HepG2 (cell line): ENCODE data around the gene TULP4. TPM values are rescaled to one million over a fixed set of nuclear protein-coding genes. Genes with fewer than 3 reads are reported as not detected.
A peak's percentile ranks its signal among the peaks of the same experiment; 100 is the strongest.
"Not testable (repeated sequence)": the region's sequence is repeated elsewhere in the genome, so short reads cannot be mapped to it uniquely, and the experiment has no call there.

Experiments
- ATAC-seq: fragments of 200-7000 bp; cut with Tn5 transposase; 3 replicates; pipeline ENCODE4 v1.9.1; 2020; ENCODE audit warnings: mild to moderate bottlenecking, moderate library complexity
- BruUV-seq: library from RNA; stranded (reverse); fragments of 400-500 nt; replicated peaks from 2 replicates; lab custom pipeline; 2021; lab: Mats Ljungman, UMichigan
- CTCF ChIA-PET: fragments of 300-600 bp; formaldehyde crosslinking; extraction: SDS; loops from one replicate; lab custom pipeline; 2021; ENCODE audit warnings: low total read pairs, inconsistent platforms, low intra/inter-chr PET ratio; lab: Yijun Ruan, JAX
- POLR2A ChIA-PET: fragments of 350-600 bp; sonication (Branson Sonifier 250); formaldehyde crosslinking; loops from one replicate; lab custom pipeline; 2020; ENCODE audit warnings: antibody characterized with exemption, inconsistent platforms; lab: Yijun Ruan, JAX
- DNase-seq: peaks from one replicate; pipeline ENCODE4 v3.0.0-alpha.2; 2015; ENCODE audit warnings: low spot score
- FAIRE-seq: peaks from 3 replicates; lab custom pipeline; 2011; peaks lifted over from hg19 to GRCh38; lab: Jason Lieb, UNC
- H2AFZ ChIP-seq: one replicate; pipeline ENCODE4 v1.6.1; 2011; ENCODE audit warnings: low read length, inconsistent platforms
- H3K27ac ChIP-seq: fragments of 300-600 bp; 3 replicates; pipeline ENCODE4 v1.8.0; 2011; ENCODE audit warnings: mixed run types, mild to moderate bottlenecking, mixed read lengths, low read length, inconsistent platforms; ENCODE audit not compliant: insufficient read depth; ENCODE audit errors: extremely low read length
- H3K27me3 ChIP-seq, 2 experiments: fragments of 200-600 bp in 1 of 2; 2 replicates in 1 of 2; 3 replicates in 1 of 2; pipeline versions ENCODE4 v1.6.0 to v1.8.0; 2011; ENCODE audit warnings: low read length in 2 of 2, mild to moderate bottlenecking in 2 of 2, moderate library complexity in 2 of 2, inconsistent platforms in 1 of 2; ENCODE audit not compliant: insufficient read depth in 2 of 2, control insufficient read depth in 1 of 2
- H3K36me3 ChIP-seq, 2 experiments: fragments of 200-600 bp in 1 of 2; replicated peaks in 1 of 2; 2 replicates in 1 of 2; 3 replicates in 1 of 2; pipeline versions ENCODE4 v1.5.1 to v1.8.0; 2011; ENCODE audit warnings: low read length in 2 of 2, inconsistent platforms in 1 of 2; ENCODE audit not compliant: insufficient read depth in 2 of 2, control insufficient read depth in 1 of 2
- H3K4me1 ChIP-seq: 2 replicates; pipeline ENCODE4 v1.5.1; 2012; ENCODE audit warnings: low read length, inconsistent platforms; ENCODE audit not compliant: insufficient read depth
- H3K4me2 ChIP-seq: 2 replicates; pipeline ENCODE4 v1.6.0; 2011; ENCODE audit warnings: low read depth, low read length, inconsistent platforms
- H3K4me3 ChIP-seq, 3 experiments: fragments of 200-600 bp in 1 of 3; sonication (generic), shearing (Covaris generic) in 1 of 3; replicated peaks in 1 of 3; 2 replicates each; pipeline ENCODE4 v1.5.1; 2011 to 2016; ENCODE audit warnings: low read length in 3 of 3, inconsistent platforms in 2 of 3, low read depth in 2 of 3, mild to moderate bottlenecking in 2 of 3, control low read depth in 1 of 3, mixed read lengths in 1 of 3; ENCODE audit not compliant: insufficient read depth in 1 of 3
- H3K79me2 ChIP-seq: one replicate; pipeline ENCODE4 v1.6.1; 2011; ENCODE audit warnings: low read length, inconsistent platforms; ENCODE audit not compliant: insufficient read depth
- H3K9ac ChIP-seq: 2 replicates; pipeline ENCODE4 v1.6.0; 2011; ENCODE audit warnings: mild to moderate bottlenecking, low read depth, low read length, inconsistent platforms; ENCODE audit not compliant: insufficient read depth
- H3K9me3 ChIP-seq: 2 replicates; pipeline ENCODE4 v1.5.1; 2012; ENCODE audit warnings: mild to moderate bottlenecking, low read length
- H4K20me1 ChIP-seq: 2 replicates; pipeline ENCODE4 v1.6.0; 2011; ENCODE audit warnings: inconsistent platforms, mild to moderate bottlenecking, low read length, moderate library complexity; ENCODE audit not compliant: insufficient read depth
- CBX5 ChIP-seq: sonication (generic); formaldehyde crosslinking; IDR thresholded peaks from 2 replicates; pipeline ENCODE4 v1.4.0; 2020; ENCODE audit warnings: missing genetic modification reagents, borderline replicate concordance
- FOXA3 ChIP-seq: IDR thresholded peaks from 2 replicates; pipeline ENCODE4 v1.6.1; 2016; ENCODE audit warnings: missing genetic modification reagents, missing compliant biosample characterization
- FOXJ3 ChIP-seq: sonication (generic); formaldehyde crosslinking; IDR thresholded peaks from 2 replicates; pipeline ENCODE4 v1.4.0; 2020; ENCODE audit warnings: missing genetic modification reagents, mild to moderate bottlenecking, borderline replicate concordance
- FOXO1 ChIP-seq: sonication (generic); formaldehyde crosslinking; IDR thresholded peaks from 2 replicates; pipeline ENCODE4 v1.4.0; 2020; ENCODE audit warnings: missing genetic modification reagents
- MEIS2 ChIP-seq: sonication (generic); formaldehyde crosslinking; IDR thresholded peaks from 2 replicates; pipeline ENCODE4 v1.9.0; 2021; ENCODE audit warnings: mild to moderate bottlenecking, missing genetic modification reagents
- MXD3 ChIP-seq: IDR thresholded peaks from 2 replicates; pipeline ENCODE4 v1.6.1; 2016; ENCODE audit warnings: mild to moderate bottlenecking, missing biosample characterization, missing genetic modification reagents
- MYC ChIP-seq: sonication (generic); formaldehyde crosslinking; IDR thresholded peaks from 2 replicates; pipeline ENCODE4 v1.9.0; 2021; ENCODE audit warnings: missing genetic modification reagents, borderline replicate concordance
- NFATC3 ChIP-seq: sonication (generic); formaldehyde crosslinking; IDR thresholded peaks from 2 replicates; pipeline ENCODE4 v1.5.1; 2020; ENCODE audit warnings: mild to moderate bottlenecking, missing genetic modification reagents
- NR2F6 ChIP-seq, 2 experiments: IDR thresholded peaks; 2 replicates each; pipeline ENCODE4 v1.6.1; 2016; ENCODE audit warnings: antibody characterized with exemption in 1 of 2, mild to moderate bottlenecking in 1 of 2
- SMAD3 ChIP-seq: sonication (generic); formaldehyde crosslinking; IDR thresholded peaks from 2 replicates; pipeline ENCODE4 v1.4.0; 2020; ENCODE audit warnings: missing genetic modification reagents
- SOX6 ChIP-seq, 2 experiments: fragments of 450-650 bp in 1 of 2; sonication (generic) in 1 of 2; formaldehyde crosslinking in 1 of 2; IDR thresholded peaks; 2 replicates each; pipeline versions ENCODE4 v1.4.0 to v1.6.1; 2017 to 2020; ENCODE audit warnings: antibody characterized with exemption in 1 of 2, mild to moderate bottlenecking in 1 of 2, missing genetic modification reagents in 1 of 2
- TBX2 ChIP-seq: sonication (generic); formaldehyde crosslinking; IDR thresholded peaks from 2 replicates; pipeline ENCODE4 v1.5.0; 2020; ENCODE audit warnings: missing genetic modification reagents, mild to moderate bottlenecking, borderline replicate concordance
- TEAD3 ChIP-seq: optimal IDR thresholded peaks from 2 replicates; pipeline ENCODE3; 2016; ENCODE audit warnings: borderline replicate concordance
- ZMYM2 ChIP-seq: sonication (generic); formaldehyde crosslinking; IDR thresholded peaks from 2 replicates; pipeline ENCODE4 v1.8.0; 2022; ENCODE audit warnings: mild to moderate bottlenecking, missing genetic modification reagents
- ZNF124 ChIP-seq: sonication (generic); formaldehyde crosslinking; IDR thresholded peaks from 2 replicates; pipeline ENCODE4 v1.4.0; 2020; ENCODE audit warnings: missing genetic modification reagents
- ZNF136 ChIP-seq: sonication (generic); formaldehyde crosslinking; IDR thresholded peaks from 2 replicates; pipeline ENCODE4 v1.8.1; 2022; ENCODE audit warnings: low read depth, mild to moderate bottlenecking, moderate library complexity, missing genetic modification reagents
- ZNF232 ChIP-seq: sonication (generic); formaldehyde crosslinking; IDR thresholded peaks from 2 replicates; pipeline ENCODE4 v1.4.0; 2020; ENCODE audit warnings: missing genetic modification reagents, borderline replicate concordance
- ZNF274 ChIP-seq: sonication (generic); formaldehyde crosslinking; IDR thresholded peaks from 2 replicates; pipeline ENCODE4 v1.5.1; 2020; ENCODE audit warnings: mild to moderate bottlenecking, missing genetic modification reagents
- ZNF292 ChIP-seq: sonication (generic); formaldehyde crosslinking; IDR thresholded peaks from 2 replicates; pipeline ENCODE4 v1.8.1; 2022; ENCODE audit warnings: mild to moderate bottlenecking, low read depth, missing genetic modification reagents, borderline replicate concordance
- ZNF629 ChIP-seq: sonication (generic); formaldehyde crosslinking; conservative IDR thresholded peaks from 2 replicates; pipeline ENCODE4 v1.5.0; 2020; ENCODE audit warnings: missing genetic modification reagents
- WGBS: methylation state at CpG from one replicate; pipeline ENCODE4 v1.1.6; 2017; ENCODE audit warnings: low lambda C conversion rate; 5-methylcytosine and 5-hydroxymethylcytosine counted together
- in situ Hi-C: cut with HindIII; loops from 2 replicates; pipeline ENCODE4 v1.10.0; 2017; ENCODE audit warnings: low pct_unique_long_range_greater_than_20kb; ENCODE audit not compliant: extremely low pct_ligation_motif_present
- intact Hi-C: fragments of 100-400 bp; cut with micrococcal nuclease; formaldehyde crosslinking; loops from one replicate; pipeline ENCODE4 v1.10.0; 2022; ENCODE audit not compliant: unreplicated experiment
- polyA plus RNA-seq, 8 experiments: library from polyadenylated mRNA; depleted of rRNA in 3 of 8; stranded (reverse) in 7 of 8; unstranded in 1 of 8; fragments of >200 nt; fragmentation: Illumina TruSeq in 4 of 8; extraction: Trizol in 4 of 8; gene quantifications; 2 replicates each; pipeline versions ENCODE4 v1.2.1 to v1.2.3, GENCODE V29; 2011 to 2016; ENCODE audit warnings: low read depth in 4 of 8, missing spikeins in 1 of 8, mixed read lengths in 1 of 8; ENCODE audit not compliant: insufficient read depth in 1 of 8
- total RNA-seq, 5 experiments: library from RNA; depleted of rRNA; stranded (reverse); fragments of >200 nt; fragmentation: Illumina TruSeq; extraction: Trizol; gene quantifications; 2 replicates each; pipeline ENCODE4 v1.2.3, GENCODE V29; 2016; ENCODE audit warnings: low read depth in 1 of 5
- TF ChIP-seq, protein P1 (sequence below): sonication (generic); formaldehyde crosslinking; IDR thresholded peaks from 2 replicates; pipeline ENCODE4 v1.5.1; 2020; ENCODE audit warnings: mild to moderate bottlenecking, missing genetic modification reagents, moderate library complexity
- TF ChIP-seq, protein P2 (sequence below): IDR thresholded peaks from 2 replicates; pipeline ENCODE4 v1.6.1; 2016

Gene TULP4
- total and polyA plus RNA-seq, 2 of the 13 experiments (the other 11 are each of a cell fraction or from before 2014, with no cell fraction given) = 21.1 to 122 TPM

DNA sequence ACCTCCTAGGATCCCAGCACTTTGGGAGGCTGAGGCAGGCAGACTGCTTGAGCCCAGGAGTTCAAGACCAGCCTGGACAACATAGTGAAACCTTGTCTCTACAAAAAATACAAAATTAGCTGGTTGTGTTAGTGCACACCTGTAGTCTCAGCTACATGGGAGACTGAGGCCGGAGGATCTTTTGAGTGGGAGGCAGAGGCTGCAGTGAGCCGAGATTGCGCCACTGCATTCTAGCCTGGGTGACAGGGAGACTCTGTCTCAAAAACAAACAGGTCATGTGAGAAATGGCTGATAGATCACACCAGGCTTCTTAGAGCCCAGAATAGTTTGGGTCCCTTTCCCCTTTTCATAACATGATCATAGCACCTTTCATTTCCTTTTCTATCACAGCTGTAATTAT is 244.8 kb downstream of the TULP4 start:
- H3K27me3 ChIP-seq; CTCF ChIA-PET; FAIRE-seq; H3K9me3 ChIP-seq; in situ Hi-C loops; H3K4me3 ChIP-seq; H2AFZ ChIP-seq; ATAC-seq; H3K9ac ChIP-seq; H3K36me3 ChIP-seq; H3K4me2 ChIP-seq; intact Hi-C loops; BruUV-seq; TF ChIP-seq SOX6, NR2F6 (IDR thresholded peaks at IDR 0.05): not testable (repeated sequence)
- Histone ChIP-seq H4K20me1 (peaks cover 10% of the 10 kb centered on the region), H3K79me2 (peaks cover 20% of the 10 kb centered on the region), H3K27ac (peak overlapping the region; percentile 77), H3K4me1 (peaks cover 85% of the 10 kb centered on the region)
- POLR2A ChIA-PET = interaction anchor here (0.6 to 3.1 kb wide), 6 partner anchors 9 to 1756 kb away, joined by 3 to 12 read pairs (median 5); partner anchors contain the start of gene DYNLT1
- DNase-seq = peak; percentile 47
- 84% methylated on average over 3 of the region's 3 CpGs for WGBS
- TF ChIP-seq ZNF274 (CRISPR knock-in tag) (0 out of 2 replicates have a peak, but pooled peaks have one; percentile 22), ZNF292 (CRISPR knock-in tag) (0 out of 2 replicates have a peak, but pooled peaks have one; percentile 42), ZNF136 (CRISPR knock-in tag) (0 out of 2 replicates have a peak, but pooled peaks have one; percentile 3), MEIS2 (CRISPR knock-in tag) (0 out of 2 replicates have a peak, but pooled peaks have one; percentile 59), SOX6 (CRISPR knock-in tag; IDR thresholded peaks at IDR 0.05) (peak; percentile 53), ZNF124 (CRISPR knock-in tag) (0 out of 2 replicates have a peak, but pooled peaks have one; percentile 4), FOXJ3 (CRISPR knock-in tag) (peak; percentile 66; the same call in 1 of the 2 replicates), FOXO1 (CRISPR knock-in tag) (peak; percentile 31; the same call in 1 of the 2 replicates), MYC (CRISPR knock-in tag) (0 out of 2 replicates have a peak, but pooled peaks have one; percentile 40), NFATC3 (CRISPR knock-in tag) (0 out of 2 replicates have a peak, but pooled peaks have one; percentile 14), TBX2 (CRISPR knock-in tag) (peak; percentile 45; the same call in 1 of the 2 replicates), MXD3 (0 out of 2 replicates have a peak, but pooled peaks have one; percentile 10), SMAD3 (0 out of 2 replicates have a peak, but pooled peaks have one; percentile 23), NR2F6 (CRISPR knock-in tag; IDR thresholded peaks at IDR 0.05) (peak; percentile 39; the same call in 1 of the 2 replicates), ZMYM2 (CRISPR knock-in tag) (peak; percentile 51; the same call in 1 of the 2 replicates), CBX5 (CRISPR knock-in tag) (peak; percentile 41; the same call in 1 of the 2 replicates), ZNF232 (CRISPR knock-in tag) (peak; percentile 35; the same call in 1 of the 2 replicates), FOXA3 (peak; percentile 55; the same call in 1 of the 2 replicates), TEAD3 (CRISPR knock-in tag) (peak; percentile 70), ZNF629 (CRISPR knock-in tag) (peak; percentile 33; the same call in 1 of the 2 replicates)
- TF ChIP-seq, protein P1, sequence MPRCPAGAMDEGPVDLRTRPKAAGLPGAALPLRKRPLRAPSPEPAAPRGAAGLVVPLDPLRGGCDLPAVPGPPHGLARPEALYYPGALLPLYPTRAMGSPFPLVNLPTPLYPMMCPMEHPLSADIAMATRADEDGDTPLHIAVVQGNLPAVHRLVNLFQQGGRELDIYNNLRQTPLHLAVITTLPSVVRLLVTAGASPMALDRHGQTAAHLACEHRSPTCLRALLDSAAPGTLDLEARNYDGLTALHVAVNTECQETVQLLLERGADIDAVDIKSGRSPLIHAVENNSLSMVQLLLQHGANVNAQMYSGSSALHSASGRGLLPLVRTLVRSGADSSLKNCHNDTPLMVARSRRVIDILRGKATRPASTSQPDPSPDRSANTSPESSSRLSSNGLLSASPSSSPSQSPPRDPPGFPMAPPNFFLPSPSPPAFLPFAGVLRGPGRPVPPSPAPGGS (CRISPR knock-in tag) = 0 out of 2 replicates have a peak, but pooled peaks have one; percentile 48
- TF ChIP-seq, protein P2, sequence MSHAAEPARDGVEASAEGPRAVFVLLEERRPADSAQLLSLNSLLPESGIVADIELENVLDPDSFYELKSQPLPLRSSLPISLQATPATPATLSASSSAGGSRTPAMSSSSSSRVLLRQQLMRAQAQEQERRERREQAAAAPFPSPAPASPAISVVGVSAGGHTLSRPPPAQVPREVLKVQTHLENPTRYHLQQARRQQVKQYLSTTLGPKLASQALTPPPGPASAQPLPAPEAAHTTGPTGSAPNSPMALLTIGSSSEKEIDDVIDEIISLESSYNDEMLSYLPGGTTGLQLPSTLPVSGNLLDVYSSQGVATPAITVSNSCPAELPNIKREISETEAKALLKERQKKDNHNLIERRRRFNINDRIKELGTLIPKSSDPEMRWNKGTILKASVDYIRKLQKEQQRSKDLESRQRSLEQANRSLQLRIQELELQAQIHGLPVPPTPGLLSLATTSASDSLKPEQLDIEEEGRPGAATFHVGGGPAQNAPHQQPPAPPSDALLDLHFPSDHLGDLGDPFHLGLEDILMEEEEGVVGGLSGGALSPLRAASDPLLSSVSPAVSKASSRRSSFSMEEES (CRISPR knock-in tag) = peak; percentile 84
